C4-2B (cell line): ENCODE results near the gene SLC6A5.

Source experiments
- CTCF ChIP-seq: fragments of 450-650 bp; conservative IDR thresholded peaks from 2 replicates; pipeline ENCODE4 v1.5.1; 2017; ENCODE audit warnings: mild to moderate bottlenecking
- ZFX ChIP-seq: fragments of 450-650 bp; IDR thresholded peaks from 2 replicates; pipeline ENCODE4 v1.6.1; 2017

- TF ChIP-seq CTCF (no peak), ZFX (no peak)
These were observed 11.4 kb downstream of the SLC6A5 start for GRCh38 chr11:20610825-20611224.
